ENCODE results near the gene NAT8L.
A peak's percentile ranks its signal among the peaks of the same experiment; 100 is the strongest.

Gene NAT8L

DNA sequence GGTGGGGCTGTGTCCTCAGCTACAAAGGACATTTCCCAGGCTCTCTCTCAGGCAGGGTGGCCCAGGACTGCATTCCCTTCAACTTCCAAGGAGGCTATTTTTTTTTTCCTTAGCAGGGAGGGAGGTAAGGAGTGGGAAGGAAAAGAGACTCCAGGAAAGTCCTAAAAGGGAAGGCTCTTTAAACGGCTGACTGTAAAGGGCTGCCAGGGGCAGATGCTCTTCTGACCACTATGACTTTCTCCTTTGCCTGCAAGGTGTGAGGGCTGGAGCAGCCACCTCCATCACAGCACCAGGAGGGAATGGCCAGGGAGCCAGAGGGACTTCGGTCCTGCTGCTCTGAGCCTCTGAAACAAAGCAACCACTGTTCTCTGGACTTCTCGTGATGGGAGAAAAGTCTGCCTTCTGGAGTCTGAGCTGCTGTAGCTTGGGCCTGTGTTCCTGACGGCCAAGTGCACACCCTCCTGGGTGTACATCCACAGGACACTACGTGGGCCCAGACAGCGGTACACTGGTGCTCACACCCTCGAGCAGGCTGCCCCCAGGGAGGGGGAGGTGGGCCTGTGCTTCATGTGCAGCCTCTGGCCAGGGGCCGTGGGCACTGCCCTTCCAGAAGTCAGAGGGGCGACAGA, 17.9 kb downstream of the NAT8L start:
- peak; percentile 25 for DNase-seq

DNA sequence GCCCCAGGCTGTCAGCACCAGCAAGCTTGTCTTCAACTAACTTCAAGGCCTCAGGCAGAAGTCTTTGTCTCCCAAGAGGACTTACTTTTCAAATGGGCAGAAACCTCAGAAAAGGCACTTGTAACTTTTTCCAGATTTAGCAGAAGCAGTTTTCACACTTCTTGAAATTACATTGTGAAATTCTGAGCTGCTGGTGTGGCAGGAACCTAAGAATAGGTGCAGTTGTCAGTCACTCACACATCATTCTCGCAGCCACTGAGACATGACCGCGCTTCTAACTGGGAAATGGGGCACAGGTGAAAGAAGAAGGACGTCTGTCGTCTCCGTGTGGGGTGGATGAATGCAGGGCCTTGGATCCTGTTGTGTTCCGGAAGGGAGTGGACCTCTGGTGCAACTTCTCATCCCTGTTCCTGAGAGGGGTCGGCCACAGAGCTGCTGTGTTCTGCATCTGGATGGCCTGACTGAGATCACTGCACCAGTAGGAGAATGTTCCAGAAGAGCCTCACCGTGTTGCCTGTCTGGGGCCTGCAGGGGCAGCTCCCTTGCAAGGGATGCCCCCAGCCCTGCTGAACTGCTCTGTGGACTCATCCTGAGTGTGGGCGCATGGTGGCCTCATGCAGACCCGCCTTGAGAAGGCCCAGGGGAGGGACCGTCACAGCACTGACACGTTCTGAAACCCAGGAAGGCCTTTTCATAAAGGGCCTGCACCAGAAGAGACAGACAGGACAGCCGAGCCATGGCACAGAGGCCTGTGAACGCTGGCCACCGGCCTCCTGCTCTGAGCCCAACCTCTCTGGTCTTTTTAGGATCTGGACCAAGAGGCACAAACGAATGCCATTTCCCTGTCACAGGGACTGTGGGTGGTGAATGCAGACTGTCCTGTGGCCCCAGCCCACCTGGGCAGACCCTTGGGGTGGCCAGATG, 18.7 kb downstream of the NAT8L start:
- DNase-seq = peak; percentile 15

DNA sequence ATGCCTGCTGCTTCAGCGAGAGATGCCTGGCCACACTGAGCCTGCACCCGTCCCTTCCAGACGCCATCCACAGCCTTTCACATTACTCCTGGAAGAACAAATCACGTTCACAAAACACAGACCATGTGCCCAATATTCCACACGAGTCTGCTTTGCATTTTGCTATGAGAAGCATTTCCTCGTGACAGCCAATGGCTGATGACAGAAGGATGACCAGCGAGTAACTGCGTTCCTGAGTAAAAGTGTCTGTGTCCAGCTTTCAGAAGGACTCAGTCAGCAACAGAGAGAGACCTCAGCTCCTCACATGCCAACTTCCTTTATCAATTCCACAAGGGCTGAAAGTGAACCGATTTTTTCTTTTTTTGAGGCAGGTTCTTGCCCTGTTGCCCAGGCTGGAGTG, 19.5 kb downstream of the NAT8L start:
- DNase-seq = peak; percentile 2

DNA sequence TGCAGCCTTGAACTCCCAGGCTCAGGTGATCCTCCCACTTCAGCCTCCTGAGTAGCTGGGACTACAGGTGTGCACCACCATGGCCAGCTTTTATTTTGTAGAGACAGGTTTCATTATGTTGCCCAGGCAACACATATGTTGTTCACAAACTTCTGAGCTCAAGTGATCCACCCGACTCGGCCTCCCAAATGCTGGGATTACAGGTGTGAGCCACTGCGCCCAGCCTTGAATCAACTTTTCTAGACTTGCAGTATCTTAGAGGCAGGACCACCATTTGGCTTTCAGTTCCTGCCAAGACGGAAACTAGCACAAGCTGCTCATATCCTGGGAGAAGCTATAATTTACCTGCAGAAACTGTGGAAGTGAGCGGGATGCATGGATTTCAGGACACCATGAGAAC, 19.9 kb downstream of the NAT8L start:
- no peak for DNase-seq

DNA sequence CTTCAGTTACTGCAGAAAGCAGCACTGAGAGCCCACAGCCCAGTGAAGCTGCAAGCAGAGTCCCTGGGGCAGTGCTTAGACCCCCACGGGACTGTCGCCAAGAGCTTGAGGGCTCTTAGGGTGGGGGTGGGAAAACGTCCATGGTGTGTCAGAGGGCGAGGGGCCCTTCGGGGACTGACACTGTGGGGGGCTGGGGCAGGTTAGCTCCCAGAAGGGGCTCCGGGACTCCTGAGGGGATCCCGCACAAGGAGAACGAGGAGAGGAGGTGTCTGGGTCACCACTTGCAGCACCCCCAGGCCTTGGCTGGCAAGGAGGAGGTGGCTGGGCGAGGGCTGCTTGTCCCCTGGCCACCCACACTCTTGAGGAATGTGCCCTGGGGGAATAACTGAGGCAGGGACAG, 20.8 kb downstream of the NAT8L start:
- no peak for DNase-seq

DNA sequence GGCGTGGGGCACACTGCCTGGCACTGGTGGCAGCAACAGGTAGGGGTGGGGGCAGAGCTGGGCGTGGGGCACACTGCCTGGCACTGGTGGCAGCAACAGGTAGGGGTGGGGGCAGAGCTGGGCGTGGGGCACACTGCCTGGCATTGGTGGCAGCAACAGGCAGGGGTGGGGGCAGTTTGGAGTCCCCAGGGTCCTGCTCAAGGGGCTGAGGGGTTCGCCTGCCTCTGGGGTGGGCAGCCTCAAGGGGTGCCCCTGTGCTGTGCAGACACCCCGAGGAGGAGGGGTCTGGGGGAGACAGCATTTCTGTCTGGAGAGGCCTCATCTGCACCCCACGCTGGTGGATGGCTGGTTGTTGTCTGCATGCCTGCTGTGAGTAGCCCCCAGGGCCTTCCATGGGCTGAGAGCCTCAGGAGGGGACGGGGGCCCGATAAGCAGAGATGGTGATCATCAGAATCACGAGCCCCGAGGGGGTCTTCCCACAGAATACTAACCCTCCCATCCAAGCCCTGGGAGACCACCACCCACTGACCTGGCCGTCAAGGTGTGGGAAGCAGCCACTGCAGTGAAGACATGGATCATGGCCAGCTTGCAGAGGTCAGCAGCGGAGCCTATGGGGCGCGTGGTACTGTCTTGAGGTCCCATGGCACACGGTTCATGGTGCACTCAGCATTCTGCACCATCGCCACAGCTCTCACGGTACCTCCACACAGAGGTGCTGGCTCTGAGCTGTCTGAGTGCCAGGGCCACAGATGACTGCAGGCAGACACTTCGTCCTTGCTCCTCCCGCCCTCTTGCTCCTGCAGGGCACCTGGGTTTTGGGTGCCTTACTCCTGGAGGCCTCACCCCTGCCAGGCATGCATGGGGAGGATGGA, 21.5 kb downstream of the NAT8L start:
- peak; percentile 24 for DNase-seq

DNA sequence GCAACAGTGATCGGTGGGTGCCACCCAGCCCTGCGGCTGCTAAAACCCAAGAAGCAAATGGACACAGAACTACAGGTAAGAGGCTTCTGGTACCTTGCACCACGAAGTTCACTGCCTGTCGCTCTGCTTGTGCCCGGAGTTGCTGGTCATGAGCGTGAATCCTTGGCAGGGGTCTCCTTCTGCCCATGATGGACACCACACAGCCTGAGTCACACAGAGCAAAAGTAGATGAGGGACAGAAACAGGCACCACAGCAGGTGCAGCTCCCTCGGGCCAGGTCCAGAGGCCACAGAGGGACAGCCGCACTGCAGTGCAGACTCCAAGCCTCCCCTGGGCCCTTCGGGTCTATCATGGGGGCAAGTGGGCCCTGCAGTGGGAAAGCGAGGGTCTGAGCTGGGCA, 22.4 kb downstream of the NAT8L start:
- DNase-seq = peak; percentile 23

DNA sequence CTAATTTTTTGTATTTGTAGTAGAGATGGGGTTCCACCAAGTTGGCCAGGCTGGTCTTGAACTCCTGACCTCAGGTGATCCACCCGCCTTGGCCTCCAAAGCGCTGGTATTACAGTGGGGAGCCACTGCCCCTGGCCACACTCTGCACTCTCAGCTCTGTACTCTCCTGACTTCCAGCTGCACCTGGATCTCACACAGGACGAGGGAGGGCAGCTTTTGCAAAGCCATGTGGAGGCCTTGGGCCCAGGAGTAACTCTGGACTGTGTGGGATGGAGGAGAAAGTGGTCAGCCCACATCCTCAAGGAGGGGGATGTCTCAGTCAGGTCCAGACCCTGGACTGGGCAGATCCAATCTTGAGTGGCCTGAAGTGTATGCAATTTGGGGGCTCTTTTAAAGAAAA, 23.0 kb downstream of the NAT8L start:
- peak; percentile 6 for DNase-seq

DNA sequence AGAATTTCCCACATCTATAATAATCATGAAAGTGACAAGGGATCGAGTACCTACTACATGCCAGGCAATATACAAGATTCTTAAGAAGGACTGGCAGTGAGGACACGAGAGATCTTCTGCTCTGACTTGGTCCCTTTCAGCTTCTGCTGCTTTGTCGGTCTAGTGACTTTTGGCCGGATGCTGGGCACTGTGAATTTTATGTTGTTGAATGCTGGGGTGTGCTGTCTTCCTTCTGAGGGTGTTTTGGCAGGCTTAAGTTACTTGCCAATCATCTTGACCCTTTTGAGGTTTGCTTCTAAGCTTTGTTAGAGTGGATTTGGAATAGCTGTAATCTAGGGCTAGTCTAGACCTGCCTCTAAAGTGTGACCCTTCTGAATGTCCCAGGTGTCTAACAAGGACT, 23.5 kb downstream of the NAT8L start:
- no peak for DNase-seq

DNA sequence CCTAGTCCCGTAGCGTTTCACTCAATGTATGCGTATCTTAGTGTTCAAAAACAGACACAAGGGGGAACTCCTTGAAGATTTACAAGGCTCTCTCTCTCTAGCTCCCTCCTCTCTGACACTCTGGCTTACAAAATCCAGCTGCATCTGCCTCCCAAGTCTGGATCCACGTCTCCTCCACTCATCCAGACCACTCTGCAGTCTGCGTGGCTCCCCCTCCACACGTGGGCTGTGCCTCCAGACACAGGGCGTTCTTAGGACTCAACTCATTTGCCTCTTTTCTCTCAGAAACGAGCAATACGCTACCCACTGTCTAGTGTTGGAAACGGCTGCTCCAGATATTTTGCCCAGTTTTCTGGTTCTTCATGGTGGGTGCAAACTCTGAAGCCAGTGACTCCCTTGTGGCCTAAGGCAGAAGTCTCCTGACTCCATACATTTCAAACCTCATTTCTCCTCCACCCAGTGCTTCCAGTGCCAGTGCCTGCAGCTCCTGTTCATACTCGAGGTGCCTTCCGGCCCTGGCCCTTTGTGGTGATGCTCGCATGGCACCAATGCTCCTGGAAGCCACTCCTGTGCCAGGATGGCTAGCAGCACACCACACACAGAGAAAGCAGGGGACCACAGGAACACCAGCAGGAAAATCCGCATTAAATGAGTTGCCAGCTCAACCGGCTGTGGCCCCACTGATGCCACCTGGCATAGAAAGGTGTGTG, 24.1 kb downstream of the NAT8L start:
- peak; percentile 1 for DNase-seq

DNA sequence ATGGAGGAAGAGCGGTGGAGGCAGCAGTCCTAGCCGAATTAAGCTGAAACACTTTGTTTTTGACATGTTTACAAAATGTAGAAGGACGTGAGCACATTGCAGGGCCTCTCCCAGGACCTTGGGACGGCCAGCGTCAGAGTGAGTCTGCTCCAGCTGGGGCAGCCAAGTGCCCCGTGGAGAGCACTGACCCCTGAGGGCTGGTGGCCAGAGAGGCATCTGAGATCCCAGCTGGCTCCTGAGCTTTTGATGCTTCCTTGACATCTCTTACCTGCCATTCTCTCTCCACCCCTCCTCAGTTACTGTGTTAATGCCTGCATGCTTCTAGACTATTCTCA, 24.7 kb downstream of the NAT8L start:
- DNase-seq = peak; percentile 21

DNA sequence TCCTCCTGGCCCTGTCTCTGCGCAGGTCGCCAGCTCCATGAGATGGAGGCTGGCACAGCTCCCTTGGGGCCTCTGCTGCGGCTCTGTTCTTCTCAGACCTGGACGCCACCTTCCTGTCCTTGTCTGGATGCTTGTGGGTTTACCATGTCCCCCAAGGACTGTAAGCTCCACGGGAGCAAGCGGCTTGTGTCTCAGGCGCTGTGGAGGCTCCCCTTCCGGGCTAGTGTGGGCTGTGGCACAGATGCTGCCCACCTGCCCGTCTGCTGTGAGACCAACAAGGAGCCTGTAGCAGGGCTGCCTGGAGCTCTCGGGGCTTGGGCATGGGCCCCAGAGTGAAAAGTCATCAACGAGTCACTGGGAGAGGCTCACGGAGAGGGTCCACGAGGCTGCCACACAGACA, 25.2 kb downstream of the NAT8L start:
- DNase-seq = peak; percentile 22

DNA sequence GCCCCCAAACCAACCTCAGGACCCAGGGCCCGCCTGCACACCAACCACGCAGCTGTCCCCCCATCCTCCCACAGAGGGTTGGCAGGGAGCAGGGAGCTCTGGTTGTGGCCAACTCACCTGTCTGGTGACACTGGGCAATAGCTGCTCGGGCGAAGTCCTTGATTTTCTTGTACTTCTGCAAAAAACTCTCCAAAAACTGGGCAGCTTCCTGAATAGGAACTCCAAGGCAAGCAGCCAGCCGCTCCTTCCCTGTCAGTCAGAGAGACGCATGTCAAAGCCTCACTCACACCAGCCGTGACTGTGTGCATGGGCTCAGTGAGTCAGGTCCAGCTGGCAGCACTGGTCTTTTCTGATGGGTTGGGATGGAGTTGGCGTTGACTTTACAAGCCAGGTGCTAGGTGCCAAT, 26.4 kb downstream of the NAT8L start:
- DNase-seq = no peak

DNA sequence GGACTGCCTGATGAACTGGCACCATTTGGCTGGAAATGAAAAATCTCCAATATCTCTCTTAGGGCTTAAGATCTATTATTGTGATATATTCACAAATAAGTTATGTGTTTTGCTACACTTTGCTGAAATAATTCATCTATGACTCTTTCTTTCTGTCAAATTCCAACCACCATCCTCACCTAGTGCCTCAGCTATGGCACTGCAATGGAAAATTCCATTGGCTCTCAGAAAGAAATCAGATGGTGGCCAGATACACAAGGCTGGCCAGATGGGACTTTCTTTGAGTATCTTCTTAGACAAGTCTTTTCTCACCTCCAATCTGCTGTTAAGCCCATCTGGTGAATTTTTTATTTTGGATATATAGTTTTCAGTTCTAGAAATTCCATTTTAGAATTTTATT, 28.0 kb downstream of the NAT8L start:
- no peak for DNase-seq

DNA sequence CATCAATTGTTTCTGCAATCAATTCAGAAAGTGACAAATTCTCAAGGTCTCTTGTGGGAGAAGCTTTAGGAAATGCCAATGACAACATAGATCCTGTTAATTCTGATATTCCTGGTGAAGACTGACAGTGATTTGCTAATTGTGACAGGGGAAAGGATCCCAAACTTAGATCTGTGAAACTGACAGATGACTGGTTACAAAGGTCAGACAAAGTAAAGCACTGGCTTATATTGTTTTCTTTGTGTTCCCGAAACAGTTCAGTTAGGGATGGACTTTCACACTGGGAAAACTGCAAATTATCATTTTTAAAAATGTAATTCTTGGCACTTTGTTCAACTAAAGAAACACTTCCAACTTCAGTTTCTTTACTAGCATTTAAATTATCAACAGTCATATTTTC, 30.1 kb downstream of the NAT8L start:
- no peak for DNase-seq

DNA sequence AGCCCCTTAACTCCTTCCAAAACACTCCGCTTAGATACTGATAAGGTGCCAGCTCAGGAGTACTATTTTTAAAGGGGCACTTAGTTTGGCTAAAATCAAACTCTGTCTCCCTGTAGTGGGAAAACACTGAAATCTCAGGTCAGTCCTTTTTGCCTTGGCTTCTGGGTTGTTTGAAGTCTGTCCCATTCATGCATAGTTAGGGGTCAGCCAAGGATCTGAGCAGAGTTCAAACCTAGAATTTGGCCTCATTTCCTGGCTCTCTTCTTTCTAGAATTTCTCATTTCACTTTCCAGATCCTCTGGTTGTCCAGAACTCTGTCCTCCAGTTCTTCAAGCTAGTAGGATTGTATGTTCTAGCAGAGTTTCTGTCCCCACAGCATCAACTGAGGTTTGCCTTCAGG, 31.5 kb downstream of the NAT8L start:
- no peak for DNase-seq

DNA sequence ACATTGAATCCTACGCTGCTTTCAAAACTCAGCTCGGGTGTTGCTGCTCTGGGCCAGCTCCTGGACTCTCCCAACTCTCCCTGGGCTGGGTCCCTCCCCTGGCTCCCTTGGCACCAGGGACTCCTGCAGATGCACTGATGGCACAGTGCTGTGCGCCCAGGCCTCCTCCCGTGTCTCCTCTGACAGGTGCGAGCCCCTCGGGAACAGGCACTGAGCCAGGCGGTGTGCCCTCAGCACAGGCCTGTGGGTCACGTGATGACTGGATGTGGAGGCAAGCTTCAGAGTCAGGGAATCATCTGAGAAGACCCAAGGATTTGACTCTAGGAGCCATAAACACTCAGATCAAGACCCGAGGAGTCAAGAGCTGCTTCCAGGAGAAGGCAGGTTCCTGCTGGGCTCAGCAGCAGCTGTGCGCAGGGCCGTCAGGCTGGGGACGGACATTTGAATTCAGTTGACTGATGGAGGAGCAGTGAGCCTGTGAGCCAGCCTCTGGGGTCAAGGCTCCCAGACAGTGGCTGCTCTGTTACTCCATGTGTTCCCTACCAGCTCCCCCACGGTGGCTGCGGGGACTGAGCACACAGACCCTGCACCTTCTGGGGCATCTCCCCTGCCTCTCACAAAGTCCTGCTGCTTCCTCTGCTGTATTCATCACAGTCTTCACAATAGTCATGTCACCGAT, 33.0 kb downstream of the NAT8L start:
- DNase-seq = no peak

DNA sequence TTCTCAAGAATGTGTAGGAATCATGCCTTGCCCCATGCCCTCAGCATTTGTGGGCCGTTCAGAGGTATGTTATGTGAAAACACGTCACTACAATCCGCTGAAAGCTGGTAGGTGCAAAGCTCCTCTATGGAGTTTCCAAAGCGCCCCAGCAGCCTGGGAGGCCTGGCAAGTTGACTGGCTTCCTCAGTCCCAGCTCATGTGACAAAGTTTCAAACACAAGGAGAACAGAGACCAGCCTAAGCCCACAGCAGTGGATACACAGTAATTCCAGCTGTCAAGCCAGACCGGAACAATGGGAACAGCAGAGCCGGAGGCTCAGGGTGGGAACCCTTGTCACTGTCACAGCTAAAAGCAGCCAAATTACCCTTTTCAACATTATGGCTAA, 33.5 kb downstream of the NAT8L start:
- no peak for DNase-seq

DNA sequence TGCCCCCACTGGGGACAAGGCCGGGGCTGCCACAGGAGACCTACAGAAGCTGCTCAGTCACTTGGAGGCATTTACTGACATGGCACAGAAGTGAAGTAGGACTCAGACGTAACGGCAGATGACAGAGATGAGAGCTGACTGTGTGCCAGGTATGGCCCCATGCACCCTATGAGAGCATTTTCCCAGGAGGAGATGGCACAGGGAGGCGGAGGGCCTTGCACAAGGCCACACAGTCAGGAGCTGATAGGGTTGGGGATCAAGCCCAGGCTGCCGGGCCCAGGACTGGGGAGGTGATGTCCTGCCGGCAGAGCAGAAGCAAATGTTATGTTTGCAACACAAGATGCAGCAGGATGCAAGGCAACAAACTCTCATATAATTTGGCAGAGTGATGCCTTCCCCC, 34.1 kb downstream of the NAT8L start:
- peak; percentile 5 for DNase-seq

DNA sequence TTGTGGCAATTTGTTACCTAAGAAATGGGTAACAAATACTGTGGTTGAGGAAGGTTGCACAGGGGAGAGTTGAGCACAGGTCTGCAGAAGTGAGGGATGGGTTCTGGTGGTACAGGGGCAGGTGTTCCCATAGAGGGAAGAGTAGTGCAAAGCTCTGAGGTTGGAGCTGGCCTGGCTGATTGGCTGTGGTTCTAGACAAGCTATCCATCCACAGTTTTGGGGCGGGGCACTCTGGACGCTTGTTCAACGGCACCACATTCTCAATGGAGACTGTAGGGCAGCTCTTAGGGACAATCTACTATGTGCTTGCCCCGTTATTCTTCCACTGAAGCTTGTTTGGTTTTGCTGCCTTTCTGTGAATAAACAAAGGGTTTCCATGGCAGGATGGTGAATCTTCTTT, 35.4 kb downstream of the NAT8L start:
- DNase-seq = no peak

DNA sequence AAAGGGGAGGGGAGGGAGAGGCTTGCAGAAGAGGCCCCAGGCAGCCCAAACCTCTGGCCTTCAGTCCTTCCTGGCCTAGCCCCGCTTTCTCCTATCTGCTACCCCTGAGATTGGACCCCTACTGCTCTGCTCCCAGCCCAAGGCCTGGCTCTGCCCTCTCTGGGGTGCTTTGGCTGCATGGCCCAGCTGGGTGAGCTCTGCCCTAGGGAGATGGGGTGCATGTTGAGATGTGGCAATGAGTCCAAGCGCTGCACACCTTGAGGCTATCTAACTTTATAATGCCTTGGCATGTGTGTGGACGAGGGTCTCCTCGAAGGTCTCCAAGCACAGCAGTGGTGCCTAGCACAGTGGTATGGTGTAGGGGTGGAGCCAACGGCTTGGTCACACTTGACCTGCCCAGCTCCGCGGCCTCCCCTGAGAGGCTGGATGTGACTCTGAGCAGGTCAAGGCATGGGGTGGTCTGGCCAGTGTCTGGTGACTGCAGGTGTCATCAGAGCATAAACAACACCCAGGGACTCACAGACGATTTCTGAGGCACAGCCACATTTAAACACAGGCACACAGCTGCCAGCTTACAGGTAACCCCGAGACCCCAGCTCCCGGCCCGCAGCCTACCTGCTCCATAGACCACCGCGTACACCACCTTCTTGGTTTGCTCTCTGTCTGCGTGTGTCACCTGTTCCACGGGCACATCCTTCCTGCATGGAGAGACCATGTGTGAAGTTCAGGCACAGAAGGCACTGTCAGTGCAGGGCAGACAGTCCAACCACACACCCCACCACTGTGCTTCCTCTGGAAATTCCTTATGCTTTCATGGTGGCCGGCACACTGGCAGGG, 36.3 kb downstream of the NAT8L start:
- no peak for DNase-seq
